ENCODE measurements around the gene SCRN2.

SCRN2 gene

GRCh38 chr17:47821031-47821423, 20.0 kb downstream of the SCRN2 start:
- DNase-seq (ENCODE audit: low read depth) = no peak

GRCh38 chr17:47820033-47820789, 20.9 kb downstream of the SCRN2 start:
- no peak for DNase-seq (ENCODE audit: low read depth)

- DNase-seq (ENCODE audit: low read depth) = no peak
Observed at GRCh38 chr17:47819475-47819874, 21.6 kb downstream of the SCRN2 start.

GRCh38 chr17:47818002-47818695, 22.9 kb downstream of the SCRN2 start:
- no peak for DNase-seq (ENCODE audit: low read depth)

- DNase-seq (ENCODE audit: low read depth) = no peak
Observed at GRCh38 chr17:47816947-47817346, 24.1 kb downstream of the SCRN2 start.

GRCh38 chr17:47816111-47816735, 24.9 kb downstream of the SCRN2 start:
- no peak for DNase-seq (ENCODE audit: low read depth)

- no peak for DNase-seq (ENCODE audit: low read depth)
Observed at GRCh38 chr17:47815106-47815918, 25.8 kb downstream of the SCRN2 start.

- no peak for DNase-seq (ENCODE audit: low read depth)
Observed at GRCh38 chr17:47813512-47814031, 27.5 kb downstream of the SCRN2 start.

GRCh38 chr17:47813077-47813476, 28.0 kb downstream of the SCRN2 start:
- no peak for DNase-seq (ENCODE audit: low read depth)

GRCh38 chr17:47812146-47812920, 28.7 kb downstream of the SCRN2 start:
- DNase-seq (ENCODE audit: low read depth) = no peak

GRCh38 chr17:47811709-47812108, 29.4 kb downstream of the SCRN2 start:
- no peak for DNase-seq (ENCODE audit: low read depth)

- DNase-seq (ENCODE audit: low read depth) = no peak
Observed at GRCh38 chr17:47810901-47811635, 30.0 kb downstream of the SCRN2 start.

GRCh38 chr17:47810200-47810821, 30.8 kb downstream of the SCRN2 start:
- no peak for DNase-seq (ENCODE audit: low read depth)

- DNase-seq (ENCODE audit: low read depth) = no peak
Observed at GRCh38 chr17:47808830-47809480, 32.1 kb downstream of the SCRN2 start.

- DNase-seq (ENCODE audit: low read depth) = no peak
Observed at GRCh38 chr17:47808036-47808829, 32.8 kb downstream of the SCRN2 start.

GRCh38 chr17:47807421-47807820, 33.7 kb downstream of the SCRN2 start:
- no peak for DNase-seq (ENCODE audit: low read depth)

GRCh38 chr17:47806913-47807255, 34.2 kb downstream of the SCRN2 start:
- no peak for DNase-seq (ENCODE audit: low read depth)

- DNase-seq (ENCODE audit: low read depth) = no peak
Observed at GRCh38 chr17:47806026-47806912, 34.8 kb downstream of the SCRN2 start.
